Measurements from ENCODE around the gene NPW. TPM values are rescaled to one million over a fixed set of nuclear protein-coding genes. Genes with fewer than 3 reads are reported as not detected.

Gene NPW
- total RNA-seq, 1 donor from 2014 or later: not detected

- no peak overlapping the region for H3K4me3 ChIP-seq (ENCODE audit: low read length in 3 of 3)
- no peaks in the 10 kb centered on the region for H3K4me1 ChIP-seq (ENCODE audit: control insufficient read depth in 3 of 3, insufficient read depth in 3 of 3, low read length in 3 of 3)
- no peaks in the 10 kb centered on the region for H3K27me3 ChIP-seq (ENCODE audit: control insufficient read depth in 3 of 3, insufficient read depth in 3 of 3, low read length in 3 of 3)
- no peak overlapping the region for H3K27ac ChIP-seq (ENCODE audit: low read depth, low read length)
- peaks cover 39 to 55% (median 50%) of the 10 kb centered on the region in 3 donors for H3K36me3 ChIP-seq (ENCODE audit: control insufficient read depth in 3 of 3, insufficient read depth in 3 of 3, low read length in 3 of 3)
- H3K9me3 ChIP-seq (ENCODE audit: control insufficient read depth in 3 of 3, low read length in 3 of 3): no peaks in the 10 kb centered on the region
- H3K9ac ChIP-seq (ENCODE audit: low read depth in 1 of 3, low read length in 3 of 3): no peak overlapping the region
Measured at GRCh38 chr16:2058420-2058819, 38.8 kb downstream of the NPW start.

- H3K36me3 ChIP-seq (ENCODE audit: control insufficient read depth in 3 of 3, insufficient read depth in 3 of 3, low read length in 3 of 3): peaks cover 39 to 55% (median 50%) of the 10 kb centered on the region in 3 donors
- no peak overlapping the region for H3K27ac ChIP-seq (ENCODE audit: low read depth, low read length)
- H3K9me3 ChIP-seq (ENCODE audit: control insufficient read depth in 3 of 3, low read length in 3 of 3): no peaks in the 10 kb centered on the region
- H3K9ac ChIP-seq (ENCODE audit: low read depth in 1 of 3, low read length in 3 of 3): no peak overlapping the region
- no peaks in the 10 kb centered on the region for H3K27me3 ChIP-seq (ENCODE audit: control insufficient read depth in 3 of 3, insufficient read depth in 3 of 3, low read length in 3 of 3)
- no peak overlapping the region for H3K4me3 ChIP-seq (ENCODE audit: low read length in 3 of 3)
- H3K4me1 ChIP-seq (ENCODE audit: control insufficient read depth in 3 of 3, insufficient read depth in 3 of 3, low read length in 3 of 3): no peaks in the 10 kb centered on the region
Measured at GRCh38 chr16:2058872-2059271, 39.3 kb downstream of the NPW start.

GRCh38 chr16:2060346-2060745 is 40.8 kb downstream of the NPW start:
- Histone ChIP-seq H3K27me3 (ENCODE audit: control insufficient read depth in 3 of 3, insufficient read depth in 3 of 3, low read length in 3 of 3) (no peaks in the 10 kb centered on the region), H3K36me3 (ENCODE audit: control insufficient read depth in 3 of 3, insufficient read depth in 3 of 3, low read length in 3 of 3) (peaks cover 34 to 50% (median 45%) of the 10 kb centered on the region in 3 donors), H3K4me3 (ENCODE audit: low read length in 3 of 3) (no peak overlapping the region), H3K9ac (ENCODE audit: low read depth in 1 of 3, low read length in 3 of 3) (no peak overlapping the region), H3K9me3 (ENCODE audit: control insufficient read depth in 3 of 3, low read length in 3 of 3) (no peaks in the 10 kb centered on the region), H3K27ac (ENCODE audit: low read depth, low read length) (no peak overlapping the region), H3K4me1 (ENCODE audit: control insufficient read depth in 3 of 3, insufficient read depth in 3 of 3, low read length in 3 of 3) (no peaks in the 10 kb centered on the region)

GRCh38 chr16:2061023-2061422 is 41.4 kb downstream of the NPW start:
- H3K27ac ChIP-seq (ENCODE audit: low read depth, low read length): no peak overlapping the region
- H3K27me3 ChIP-seq (ENCODE audit: control insufficient read depth in 3 of 3, insufficient read depth in 3 of 3, low read length in 3 of 3): no peaks in the 10 kb centered on the region
- H3K4me3 ChIP-seq (ENCODE audit: low read length in 3 of 3): no peak overlapping the region
- H3K9me3 ChIP-seq (ENCODE audit: control insufficient read depth in 3 of 3, low read length in 3 of 3): no peaks in the 10 kb centered on the region
- H3K36me3 ChIP-seq (ENCODE audit: control insufficient read depth in 3 of 3, insufficient read depth in 3 of 3, low read length in 3 of 3): peaks cover 41 to 56% (median 48%) of the 10 kb centered on the region in 3 donors
- H3K9ac ChIP-seq (ENCODE audit: low read depth in 1 of 3, low read length in 3 of 3): no peak overlapping the region
- H3K4me1 ChIP-seq (ENCODE audit: control insufficient read depth in 3 of 3, insufficient read depth in 3 of 3, low read length in 3 of 3): no peaks in the 10 kb centered on the region

- Histone ChIP-seq H3K27me3 (ENCODE audit: control insufficient read depth in 3 of 3, insufficient read depth in 3 of 3, low read length in 3 of 3) (no peaks in the 10 kb centered on the region), H3K36me3 (ENCODE audit: control insufficient read depth in 3 of 3, insufficient read depth in 3 of 3, low read length in 3 of 3) (peaks cover 45 to 58% (median 51%) of the 10 kb centered on the region in 3 donors), H3K9ac (ENCODE audit: low read depth in 1 of 3, low read length in 3 of 3) (no peak overlapping the region), H3K4me3 (ENCODE audit: low read length in 3 of 3) (no peak overlapping the region), H3K9me3 (ENCODE audit: control insufficient read depth in 3 of 3, low read length in 3 of 3) (no peaks in the 10 kb centered on the region), H3K4me1 (ENCODE audit: control insufficient read depth in 3 of 3, insufficient read depth in 3 of 3, low read length in 3 of 3) (no peaks in the 10 kb centered on the region), H3K27ac (ENCODE audit: low read depth, low read length) (no peak overlapping the region)
Measured at GRCh38 chr16:2061526-2061925, 41.9 kb downstream of the NPW start.

- peaks cover 44 to 56% (median 49%) of the 10 kb centered on the region in 3 donors for H3K36me3 ChIP-seq (ENCODE audit: control insufficient read depth in 3 of 3, insufficient read depth in 3 of 3, low read length in 3 of 3)
- no peaks in the 10 kb centered on the region for H3K27me3 ChIP-seq (ENCODE audit: control insufficient read depth in 3 of 3, insufficient read depth in 3 of 3, low read length in 3 of 3)
- no peak overlapping the region for H3K4me3 ChIP-seq (ENCODE audit: low read length in 3 of 3)
- no peak overlapping the region for H3K27ac ChIP-seq (ENCODE audit: low read depth, low read length)
- no peak overlapping the region for H3K9ac ChIP-seq (ENCODE audit: low read depth in 1 of 3, low read length in 3 of 3)
- no peaks in the 10 kb centered on the region for H3K4me1 ChIP-seq (ENCODE audit: control insufficient read depth in 3 of 3, insufficient read depth in 3 of 3, low read length in 3 of 3)
- H3K9me3 ChIP-seq (ENCODE audit: control insufficient read depth in 3 of 3, low read length in 3 of 3): no peaks in the 10 kb centered on the region
Measured at GRCh38 chr16:2062801-2063200, 43.2 kb downstream of the NPW start.

- H3K4me1 ChIP-seq (ENCODE audit: control insufficient read depth in 3 of 3, insufficient read depth in 3 of 3, low read length in 3 of 3): no peaks in the 10 kb centered on the region
- H3K27me3 ChIP-seq (ENCODE audit: control insufficient read depth in 3 of 3, insufficient read depth in 3 of 3, low read length in 3 of 3): no peaks in the 10 kb centered on the region
- H3K36me3 ChIP-seq (ENCODE audit: control insufficient read depth in 3 of 3, insufficient read depth in 3 of 3, low read length in 3 of 3): peaks cover 40 to 57% (median 44%) of the 10 kb centered on the region in 3 donors
- no peak overlapping the region for H3K9ac ChIP-seq (ENCODE audit: low read depth in 1 of 3, low read length in 3 of 3)
- H3K4me3 ChIP-seq (ENCODE audit: low read length in 3 of 3): no peak overlapping the region
- no peak overlapping the region for H3K27ac ChIP-seq (ENCODE audit: low read depth, low read length)
- no peaks in the 10 kb centered on the region for H3K9me3 ChIP-seq (ENCODE audit: control insufficient read depth in 3 of 3, low read length in 3 of 3)
Measured at GRCh38 chr16:2063861-2064260, 44.3 kb downstream of the NPW start.

GRCh38 chr16:2064368-2064945 is 44.9 kb downstream of the NPW start:
- Histone ChIP-seq H3K9ac (ENCODE audit: low read depth in 1 of 3, low read length in 3 of 3) (no peak overlapping the region), H3K27ac (ENCODE audit: low read depth, low read length) (no peak overlapping the region), H3K4me3 (ENCODE audit: low read length in 3 of 3) (no peak overlapping the region), H3K9me3 (ENCODE audit: control insufficient read depth in 3 of 3, low read length in 3 of 3) (no peaks in the 10 kb centered on the region), H3K36me3 (ENCODE audit: control insufficient read depth in 3 of 3, insufficient read depth in 3 of 3, low read length in 3 of 3) (peaks cover 40 to 58% (median 44%) of the 10 kb centered on the region in 3 donors), H3K27me3 (ENCODE audit: control insufficient read depth in 3 of 3, insufficient read depth in 3 of 3, low read length in 3 of 3) (no peaks in the 10 kb centered on the region), H3K4me1 (ENCODE audit: control insufficient read depth in 3 of 3, insufficient read depth in 3 of 3, low read length in 3 of 3) (no peaks in the 10 kb centered on the region)

- no peak overlapping the region for H3K9ac ChIP-seq (ENCODE audit: low read depth in 1 of 3, low read length in 3 of 3)
- no peaks in the 10 kb centered on the region for H3K9me3 ChIP-seq (ENCODE audit: control insufficient read depth in 3 of 3, low read length in 3 of 3)
- no peak overlapping the region for H3K4me3 ChIP-seq (ENCODE audit: low read length in 3 of 3)
- H3K27ac ChIP-seq (ENCODE audit: low read depth, low read length): no peak overlapping the region
- no peaks in the 10 kb centered on the region for H3K27me3 ChIP-seq (ENCODE audit: control insufficient read depth in 3 of 3, insufficient read depth in 3 of 3, low read length in 3 of 3)
- H3K36me3 ChIP-seq (ENCODE audit: control insufficient read depth in 3 of 3, insufficient read depth in 3 of 3, low read length in 3 of 3): peaks cover 48 to 59% (median 49%) of the 10 kb centered on the region in 3 donors
- H3K4me1 ChIP-seq (ENCODE audit: control insufficient read depth in 3 of 3, insufficient read depth in 3 of 3, low read length in 3 of 3): no peaks in the 10 kb centered on the region
Measured at GRCh38 chr16:2066139-2066538, 46.6 kb downstream of the NPW start.
